HEK293 (cell line): ENCODE measurements around the gene ANKRD28.

ENCODE experiments used
- CTCF ChIA-PET: fragments of 350-600 bp; formaldehyde crosslinking; extraction: SDS; loops from one replicate; lab custom pipeline; 2021; ENCODE audit warnings: antibody characterized with exemption; lab: Yijun Ruan, JAX
- POLR2A ChIA-PET: fragments of 300-600 bp; formaldehyde crosslinking; extraction: SDS; loops from one replicate; lab custom pipeline; 2020; ENCODE audit warnings: antibody characterized with exemption, inconsistent platforms; lab: Yijun Ruan, JAX
- H3K27ac ChIP-seq: fragments of 200-500 bp; sonication (Bioruptor generic); 2 replicates; pipeline ENCODE4 v1.5.1; 2014; ENCODE audit warnings: low read depth, low read length, control low read depth, inconsistent platforms; ENCODE audit errors: extremely low read depth
- H3K36me3 ChIP-seq, 2 experiments: fragments of 200-500 bp in 1 of 2; sonication (Bioruptor generic) in 1 of 2; 1 replicate in 1 of 2; 2 replicates in 1 of 2; pipeline ENCODE4 v1.5.1; 2014 to 2017; ENCODE audit warnings: inconsistent platforms in 2 of 2, low read length in 2 of 2; ENCODE audit not compliant: control insufficient read depth in 2 of 2, insufficient read depth in 1 of 2
- H3K4me1 ChIP-seq: fragments of 200-500 bp; sonication (Bioruptor generic); 2 replicates; pipeline ENCODE4 v1.5.1; 2014; ENCODE audit warnings: mild to moderate bottlenecking, low read length, inconsistent platforms; ENCODE audit not compliant: control insufficient read depth, insufficient read depth
- H3K4me3 ChIP-seq: 2 replicates; pipeline ENCODE4 v1.5.1; 2011; ENCODE audit warnings: low read depth, mild to moderate bottlenecking, control low read depth, low read length, moderate library complexity
- H3K9me3 ChIP-seq: fragments of 200-500 bp; sonication (Bioruptor generic); 2 replicates; pipeline ENCODE4 v1.5.1; 2014; ENCODE audit warnings: low read depth, low read length, inconsistent platforms; ENCODE audit not compliant: control insufficient read depth, insufficient read depth
- IKZF3 ChIP-seq: fragments of 450-650 bp; IDR thresholded peaks from 2 replicates; pipeline ENCODE4 v1.5.0; 2018; ENCODE audit warnings: missing biosample characterization, mild to moderate bottlenecking, missing genetic modification characterization, moderate library complexity
- KLF17 ChIP-seq: fragments of 450-650 bp; formaldehyde crosslinking; IDR thresholded peaks from 2 replicates; pipeline ENCODE4 v1.5.1; 2016; ENCODE audit warnings: missing biosample characterization, missing genetic modification characterization
- SCRT2 ChIP-seq: fragments of 450-650 bp; formaldehyde crosslinking; IDR thresholded peaks from 2 replicates; pipeline ENCODE4 v1.5.1; 2016; ENCODE audit warnings: missing biosample characterization, missing genetic modification characterization
- ZNF10 ChIP-seq: fragments of 450-650 bp; formaldehyde crosslinking; IDR thresholded peaks from 2 replicates; pipeline ENCODE4 v1.5.1; 2017; ENCODE audit warnings: missing biosample characterization, missing genetic modification characterization
- ZNF114 ChIP-seq: fragments of 450-650 bp; formaldehyde crosslinking; IDR thresholded peaks from 2 replicates; pipeline ENCODE4 v1.5.0; 2017; ENCODE audit warnings: missing biosample characterization, missing genetic modification characterization
- ZNF121 ChIP-seq: fragments of 450-650 bp; formaldehyde crosslinking; IDR thresholded peaks from 2 replicates; pipeline ENCODE4 v1.5.1; 2016; ENCODE audit warnings: missing biosample characterization, missing genetic modification characterization
- ZNF221 ChIP-seq: fragments of 450-650 bp; formaldehyde crosslinking; IDR thresholded peaks from 2 replicates; pipeline ENCODE4 v1.5.1; 2017; ENCODE audit warnings: missing biosample characterization, missing genetic modification characterization, borderline replicate concordance
- ZNF37A ChIP-seq: fragments of 450-650 bp; IDR thresholded peaks from 2 replicates; pipeline ENCODE4 v1.5.1; 2018; ENCODE audit warnings: missing biosample characterization, missing genetic modification characterization
- ZNF391 ChIP-seq: fragments of 450-650 bp; formaldehyde crosslinking; IDR thresholded peaks from 2 replicates; pipeline ENCODE4 v1.5.1; 2016; ENCODE audit warnings: low read depth, missing biosample characterization, missing genetic modification characterization, borderline replicate concordance
- ZNF514 ChIP-seq: fragments of 450-650 bp; formaldehyde crosslinking; IDR thresholded peaks from 2 replicates; pipeline ENCODE4 v1.5.1; 2016; ENCODE audit warnings: missing biosample characterization, missing genetic modification characterization
- ZNF555 ChIP-seq: fragments of 450-650 bp; formaldehyde crosslinking; conservative IDR thresholded peaks from 2 replicates; pipeline ENCODE4 v1.5.1; 2017; ENCODE audit warnings: missing biosample characterization, mild to moderate bottlenecking, missing genetic modification characterization, inconsistent platforms
- ZNF571 ChIP-seq: fragments of 450-650 bp; formaldehyde crosslinking; IDR thresholded peaks from 2 replicates; pipeline ENCODE4 v1.5.0; 2017; ENCODE audit warnings: missing biosample characterization, missing genetic modification characterization
- ZNF624 ChIP-seq: fragments of 450-650 bp; formaldehyde crosslinking; IDR thresholded peaks from 2 replicates; pipeline ENCODE4 v1.5.1; 2017; ENCODE audit warnings: missing biosample characterization, missing genetic modification characterization
- ZNF654 ChIP-seq: fragments of 450-650 bp; formaldehyde crosslinking; IDR thresholded peaks from 2 replicates; pipeline ENCODE4 v1.5.1; 2016; ENCODE audit warnings: low read depth, missing biosample characterization, missing genetic modification characterization
- ZNF664 ChIP-seq: fragments of 450-650 bp; formaldehyde crosslinking; IDR thresholded peaks from 2 replicates; pipeline ENCODE4 v1.5.1; 2016; ENCODE audit warnings: missing biosample characterization, missing genetic modification characterization
- ZNF701 ChIP-seq: fragments of 450-650 bp; formaldehyde crosslinking; IDR thresholded peaks from 2 replicates; pipeline ENCODE4 v1.5.1; 2016; ENCODE audit warnings: missing biosample characterization, missing genetic modification characterization
- ZSCAN16 ChIP-seq: fragments of 450-650 bp; formaldehyde crosslinking; IDR thresholded peaks from 2 replicates; pipeline ENCODE4 v1.5.1; 2016; ENCODE audit warnings: missing biosample characterization, missing genetic modification characterization
- ZSCAN30 ChIP-seq: fragments of 450-650 bp; IDR thresholded peaks from 2 replicates; pipeline ENCODE4 v1.5.1; 2018; ENCODE audit warnings: missing biosample characterization, mild to moderate bottlenecking, missing genetic modification characterization, moderate library complexity
- ZXDB ChIP-seq: fragments of 450-650 bp; formaldehyde crosslinking; IDR thresholded peaks from 2 replicates; pipeline ENCODE4 v1.5.1; 2016; ENCODE audit warnings: missing biosample characterization, missing genetic modification characterization
- TF ChIP-seq, protein P1 (sequence below): fragments of 450-650 bp; formaldehyde crosslinking; IDR thresholded peaks from 2 replicates; pipeline ENCODE4 v1.5.1; 2017; ENCODE audit warnings: missing biosample characterization, missing genetic modification characterization
- TF ChIP-seq, protein P2 (sequence below): IDR thresholded peaks from 2 replicates; pipeline ENCODE4 v1.6.1; 2011; ENCODE audit warnings: mild to moderate bottlenecking, low read depth, low read length, borderline replicate concordance

The ANKRD28 gene

GRCh38 chr3:15679306-15679705 is 118.5 kb downstream of the ANKRD28 start:
- POLR2A ChIA-PET: no interaction called here
- CTCF ChIA-PET: no interaction called here

DNA sequence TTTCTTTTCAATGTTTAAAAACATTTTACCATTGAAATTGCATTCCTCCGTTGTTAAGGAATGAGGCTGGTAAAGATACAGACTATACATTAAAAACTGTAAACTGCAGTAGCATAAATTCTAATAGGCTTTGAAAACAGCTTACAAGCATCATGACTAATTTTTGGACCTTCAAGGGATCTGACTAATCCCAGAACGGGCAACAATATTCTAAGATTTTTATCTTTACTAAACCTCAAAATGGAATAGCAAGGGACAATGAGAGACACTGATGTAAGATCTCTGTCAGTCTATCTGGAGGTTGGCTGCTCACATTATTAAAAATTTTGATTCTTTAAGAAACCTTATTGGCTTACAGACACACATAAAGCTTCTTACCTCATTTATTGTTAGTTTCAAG is 121.5 kb downstream of the ANKRD28 start:
- Histone ChIP-seq H3K27ac (no peak overlapping the region), H3K36me3 (peaks cover 33 to 61% of the 10 kb centered on the region in 2 experiments), H3K4me1 (no peaks in the 10 kb centered on the region), H3K9me3 (no peaks in the 10 kb centered on the region), H3K4me3 (no peak overlapping the region)
- ChIA-PET POLR2A (no interaction called here), CTCF (interaction anchor here (0.9 kb wide), 1 partner anchor 382 kb away, joined by 3 read pairs; no protein-coding TSS in a partner anchor)
- TF ChIP-seq ZNF571: no peak

More at GRCh38 chr3:15679306-15679705, 118.5 kb downstream of the ANKRD28 start:
- Histone ChIP-seq H3K36me3 (peaks cover 23 to 50% of the 10 kb centered on the region in 2 experiments), H3K27ac (no peak overlapping the region), H3K4me1 (no peaks in the 10 kb centered on the region), H3K4me3 (no peak overlapping the region), H3K9me3 (no peaks in the 10 kb centered on the region)
- TF ChIP-seq ZNF654 (tag by site-specific recombination) (no peak), ZNF664 (tag by site-specific recombination) (no peak), ZNF37A (tag by site-specific recombination) (no peak), KLF17 (no peak), IKZF3 (no peak), ZNF114 (tag by site-specific recombination) (no peak), ZNF701 (tag by site-specific recombination) (no peak), ZXDB (no peak), ZSCAN16 (no peak), ZNF10 (no peak), ZNF624 (tag by site-specific recombination) (no peak), ZNF391 (tag by site-specific recombination) (no peak), ZNF221 (no peak), SCRT2 (tag by site-specific recombination) (no peak), ZNF514 (no peak), ZNF555 (tag by site-specific recombination) (no peak), ZNF121 (tag by site-specific recombination) (no peak)
- TF ChIP-seq, protein P1, sequence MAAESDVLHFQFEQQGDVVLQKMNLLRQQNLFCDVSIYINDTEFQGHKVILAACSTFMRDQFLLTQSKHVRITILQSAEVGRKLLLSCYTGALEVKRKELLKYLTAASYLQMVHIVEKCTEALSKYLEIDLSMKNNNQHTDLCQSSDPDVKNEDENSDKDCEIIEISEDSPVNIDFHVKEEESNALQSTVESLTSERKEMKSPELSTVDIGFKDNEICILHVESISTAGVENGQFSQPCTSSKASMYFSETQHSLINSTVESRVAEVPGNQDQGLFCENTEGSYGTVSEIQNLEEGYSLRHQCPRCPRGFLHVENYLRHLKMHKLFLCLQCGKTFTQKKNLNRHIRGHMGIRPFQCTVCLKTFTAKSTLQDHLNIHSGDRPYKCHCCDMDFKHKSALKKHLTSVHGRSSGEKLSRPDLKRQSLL (tag by site-specific recombination): no peak
- TF ChIP-seq, protein P2, sequence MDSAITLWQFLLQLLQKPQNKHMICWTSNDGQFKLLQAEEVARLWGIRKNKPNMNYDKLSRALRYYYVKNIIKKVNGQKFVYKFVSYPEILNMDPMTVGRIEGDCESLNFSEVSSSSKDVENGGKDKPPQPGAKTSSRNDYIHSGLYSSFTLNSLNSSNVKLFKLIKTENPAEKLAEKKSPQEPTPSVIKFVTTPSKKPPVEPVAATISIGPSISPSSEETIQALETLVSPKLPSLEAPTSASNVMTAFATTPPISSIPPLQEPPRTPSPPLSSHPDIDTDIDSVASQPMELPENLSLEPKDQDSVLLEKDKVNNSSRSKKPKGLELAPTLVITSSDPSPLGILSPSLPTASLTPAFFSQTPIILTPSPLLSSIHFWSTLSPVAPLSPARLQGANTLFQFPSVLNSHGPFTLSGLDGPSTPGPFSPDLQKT: no peak

DNA sequence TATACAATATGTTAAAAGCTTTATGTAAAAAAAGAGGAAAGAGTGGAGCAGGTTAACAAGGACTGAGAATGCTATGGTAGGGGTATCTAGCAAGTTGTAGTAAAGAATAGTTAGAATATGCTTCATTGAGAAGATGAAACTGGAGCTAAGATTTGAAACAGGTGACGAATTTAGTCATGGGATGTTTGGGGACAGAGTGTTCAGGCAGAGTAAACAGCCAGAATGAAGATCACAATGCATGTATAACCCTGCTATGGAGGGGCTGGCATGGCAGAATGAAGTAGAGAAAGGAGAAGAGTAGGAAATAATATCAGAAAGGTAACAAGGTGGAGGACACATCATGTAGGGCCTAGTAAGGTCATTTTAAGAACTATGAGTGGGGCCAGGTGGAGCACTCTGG is 124.2 kb downstream of the ANKRD28 start:
- Histone ChIP-seq H3K4me1 (no peaks in the 10 kb centered on the region), H3K27ac (no peak overlapping the region), H3K4me3 (no peak overlapping the region), H3K9me3 (no peaks in the 10 kb centered on the region), H3K36me3 (peaks cover 33 to 69% of the 10 kb centered on the region in 2 experiments)
- POLR2A ChIA-PET: no interaction called here
- no peak for TF ChIP-seq ZSCAN30
- CTCF ChIA-PET: interaction anchor here (0.5 kb wide), 1 partner anchor 9 kb away, joined by 3 read pairs; no protein-coding TSS in a partner anchor
